Dendritic cell treated with granulocyte-macrophage colony-stimulating factor and Interleukin-4, amounts not matched to agents 40 ng/mL and 50 ng/mL, for 4 days (primary cell): ENCODE results near the gene TRIM24.
"Not testable (repeated sequence)": the region's sequence is repeated elsewhere in the genome, so short reads cannot be mapped to it uniquely, and the experiment has no call there.

Experiments used
- H3K27ac Mint-ChIP-seq: one replicate; pipeline ENCODE4 v1.8.0; 2022; ENCODE audit warnings: mild to moderate bottlenecking, mixed read lengths
- H3K27me3 Mint-ChIP-seq: one replicate; pipeline ENCODE4 v1.8.0; 2022; ENCODE audit warnings: mild to moderate bottlenecking, mixed read lengths
- H3K36me3 Mint-ChIP-seq: one replicate; pipeline ENCODE4 v1.8.0; 2022; ENCODE audit warnings: low read depth, mixed read lengths
- H3K4me1 Mint-ChIP-seq: one replicate; pipeline ENCODE4 v1.8.0; 2022; ENCODE audit warnings: low read depth, mixed read lengths
- H3K4me3 Mint-ChIP-seq: one replicate; pipeline ENCODE4 v1.8.0; 2022; ENCODE audit warnings: mild to moderate bottlenecking, moderate library complexity, mixed read lengths
- H3K9me3 Mint-ChIP-seq: one replicate; pipeline ENCODE4 v1.8.0; 2022; ENCODE audit warnings: mixed read lengths
- intact Hi-C: fragments of 100-400 bp; cut with micrococcal nuclease; formaldehyde crosslinking; loops from one replicate; pipeline ENCODE4 v1.15.0; 2022

Gene TRIM24

DNA sequence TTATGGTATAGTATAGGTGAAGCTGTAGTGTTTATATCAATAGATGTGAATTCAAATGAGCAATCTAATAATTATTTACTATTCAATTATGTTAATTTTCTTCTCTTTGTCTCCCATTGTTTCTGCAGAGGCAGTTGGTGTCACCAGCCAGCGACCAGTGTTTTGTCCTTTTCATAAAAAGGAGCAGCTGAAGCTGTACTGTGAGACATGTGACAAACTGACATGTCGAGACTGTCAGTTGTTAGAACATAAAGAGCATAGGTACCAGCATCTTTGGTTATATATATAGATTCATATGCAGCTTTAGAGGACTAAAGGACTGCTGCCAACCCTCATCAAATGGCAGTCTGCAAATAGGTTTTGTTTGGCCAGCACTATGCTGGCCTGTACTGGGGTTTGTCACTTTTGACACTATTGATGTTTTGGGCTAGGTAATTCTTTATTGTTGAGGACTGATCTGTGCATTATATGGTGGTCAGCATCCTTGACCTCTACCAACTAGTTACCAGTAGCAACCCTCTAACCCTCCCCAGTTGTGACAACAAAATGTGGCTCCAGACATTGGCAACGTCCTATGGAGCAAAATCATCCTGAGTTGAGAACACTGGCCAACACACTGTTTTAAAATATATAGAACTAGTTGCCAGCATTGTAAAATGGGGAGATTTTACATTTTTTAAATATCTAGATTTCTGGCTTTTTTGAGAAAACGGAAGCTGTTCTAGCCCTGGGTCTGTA lies 59.2 kb downstream of the TRIM24 start:
- peaks cover 77% of the 10 kb centered on the region for H3K36me3 Mint-ChIP-seq
- intact Hi-C loops, result no loop called here
- H3K9me3 Mint-ChIP-seq, result peaks cover 7% of the 10 kb centered on the region
- H3K4me1 Mint-ChIP-seq, result no peaks in the 10 kb centered on the region
- no peak overlapping the region for H3K4me3 Mint-ChIP-seq
- no peak overlapping the region for H3K27ac Mint-ChIP-seq
- no peaks in the 10 kb centered on the region for H3K27me3 Mint-ChIP-seq

DNA sequence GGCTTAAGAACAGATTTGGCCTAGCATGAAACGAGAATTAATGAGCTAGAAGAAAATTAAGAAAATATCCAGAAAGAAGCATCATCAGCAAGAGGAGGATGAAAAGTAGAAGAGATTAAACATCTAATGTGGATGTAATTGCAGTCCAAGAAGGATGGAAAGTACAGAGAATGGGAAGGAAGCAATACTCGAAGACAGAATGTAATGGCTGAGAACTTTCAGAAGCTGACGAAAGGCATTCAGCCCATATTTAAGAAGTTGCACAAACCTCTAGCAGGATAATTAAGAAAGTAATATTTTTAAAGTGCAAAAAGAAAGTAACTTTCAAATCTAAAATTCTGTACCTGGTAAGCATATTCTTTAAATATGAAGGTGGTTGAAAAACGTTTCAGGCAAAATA lies 60.7 kb downstream of the TRIM24 start:
- no peaks in the 10 kb centered on the region for H3K4me1 Mint-ChIP-seq
- peaks cover 78% of the 10 kb centered on the region for H3K36me3 Mint-ChIP-seq
- intact Hi-C loops, result no loop called here
- H3K9me3 Mint-ChIP-seq, result peaks cover 10% of the 10 kb centered on the region
- no peak overlapping the region for H3K27ac Mint-ChIP-seq
- H3K4me3 Mint-ChIP-seq, result no peak overlapping the region
- no peaks in the 10 kb centered on the region for H3K27me3 Mint-ChIP-seq

DNA sequence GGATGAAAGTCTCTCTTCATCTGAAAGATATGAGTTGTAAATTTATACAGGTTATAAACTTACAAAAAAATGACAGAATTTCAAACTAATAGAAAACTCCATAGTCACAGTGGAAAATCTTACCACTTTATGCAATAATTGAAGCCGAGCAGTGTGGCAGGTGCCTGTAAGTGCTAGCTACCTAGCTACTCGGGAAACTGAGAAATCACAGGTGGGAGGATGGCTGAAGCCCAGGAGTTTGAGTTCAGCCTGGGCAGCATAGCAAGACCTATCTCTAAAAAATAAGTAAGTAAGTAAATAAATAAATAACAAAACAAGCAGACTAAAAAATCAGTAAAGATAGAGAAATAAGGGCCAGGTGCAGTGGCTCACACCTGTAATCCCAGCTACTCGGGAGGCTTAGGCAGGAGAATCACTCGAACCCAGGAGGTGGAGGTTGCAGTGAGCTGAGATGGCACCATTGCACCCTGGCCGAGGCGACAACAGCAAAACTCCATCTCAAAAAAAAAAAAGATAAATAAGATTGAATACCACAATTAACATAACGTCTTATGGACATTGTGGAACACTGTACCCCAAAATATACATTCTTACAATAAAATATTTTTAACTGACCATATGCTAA lies 61.9 kb downstream of the TRIM24 start:
- Mint-ChIP-seq H3K27ac (no peak overlapping the region), H3K36me3 (peaks cover 78% of the 10 kb centered on the region), H3K27me3 (no peaks in the 10 kb centered on the region), H3K4me1 (no peaks in the 10 kb centered on the region), H3K9me3 (peaks cover 22% of the 10 kb centered on the region), H3K4me3 (no peak overlapping the region)
- intact Hi-C loops, result no loop called here

DNA sequence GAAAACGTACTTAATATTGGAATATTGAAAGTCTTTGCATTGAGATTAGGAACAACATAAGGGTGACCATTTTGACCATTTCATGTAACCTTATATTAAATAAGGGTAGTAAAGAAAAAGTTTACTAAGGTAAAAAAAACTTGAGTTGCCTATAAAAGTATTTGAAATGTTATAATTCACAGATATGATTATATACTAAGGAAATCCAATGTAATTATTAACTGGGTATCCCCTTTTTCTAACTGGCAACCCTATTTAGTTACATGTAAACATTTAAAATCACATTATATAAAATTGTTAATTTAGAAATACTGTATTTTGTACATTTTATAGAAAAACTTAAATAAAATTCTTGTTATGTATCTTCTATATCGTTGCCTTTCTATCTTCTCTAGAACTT lies 64.2 kb downstream of the TRIM24 start:
- no peaks in the 10 kb centered on the region for H3K4me1 Mint-ChIP-seq
- no peak overlapping the region for H3K4me3 Mint-ChIP-seq
- no peak overlapping the region for H3K27ac Mint-ChIP-seq
- H3K27me3 Mint-ChIP-seq, result no peaks in the 10 kb centered on the region
- H3K36me3 Mint-ChIP-seq, result peaks cover 82% of the 10 kb centered on the region
- H3K9me3 Mint-ChIP-seq, result peaks cover 34% of the 10 kb centered on the region
- intact Hi-C loops, result no loop called here

DNA sequence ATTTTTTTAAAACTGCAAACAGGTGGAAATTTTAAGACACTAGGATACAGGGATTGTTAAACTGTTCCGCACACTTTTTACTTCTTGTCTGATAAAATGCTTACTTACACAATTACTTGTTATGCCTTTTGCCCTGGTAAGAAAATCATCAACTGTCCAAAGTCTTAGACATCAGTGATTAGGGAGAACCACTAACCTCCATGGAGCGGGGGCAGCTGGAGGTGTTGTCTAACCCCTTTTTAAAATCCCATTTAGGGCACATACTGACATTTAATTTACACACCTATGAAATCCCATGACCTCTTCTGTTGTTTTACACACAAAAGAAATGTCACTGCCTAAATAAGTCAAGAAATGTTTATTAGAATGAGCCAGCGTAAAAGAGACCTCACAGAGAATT lies 65.7 kb downstream of the TRIM24 start:
- no peak overlapping the region for H3K4me3 Mint-ChIP-seq
- H3K27ac Mint-ChIP-seq, result no peak overlapping the region
- peaks cover 34% of the 10 kb centered on the region for H3K9me3 Mint-ChIP-seq
- H3K36me3 Mint-ChIP-seq, result peaks cover 75% of the 10 kb centered on the region
- H3K4me1 Mint-ChIP-seq, result no peaks in the 10 kb centered on the region
- no peaks in the 10 kb centered on the region for H3K27me3 Mint-ChIP-seq
- intact Hi-C loops, result no loop called here

DNA sequence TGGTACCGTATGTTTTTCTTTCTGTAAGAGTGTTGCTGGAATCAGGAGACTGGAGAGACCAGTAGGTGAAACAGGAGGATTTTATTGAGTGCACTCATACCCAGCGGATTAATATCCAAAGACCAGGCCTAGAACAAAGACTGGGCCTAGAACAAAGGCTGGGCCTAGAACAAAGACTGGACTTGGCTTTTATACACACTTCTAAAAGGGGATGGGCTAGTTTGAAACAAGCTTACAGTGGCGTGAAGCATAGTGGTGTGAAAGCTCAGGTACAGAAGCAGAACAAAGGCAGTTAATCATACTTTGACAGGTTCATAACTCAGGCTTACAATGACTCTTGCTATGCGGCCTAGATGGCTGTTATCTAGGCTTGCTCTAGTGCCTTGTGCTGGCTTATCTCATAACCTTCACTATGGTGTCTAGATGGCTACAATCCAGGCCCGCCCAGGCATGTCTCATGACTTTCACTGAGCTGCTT lies 67.7 kb downstream of the TRIM24 start:
- H3K27ac Mint-ChIP-seq, result no peak overlapping the region
- peaks cover 27% of the 10 kb centered on the region for H3K9me3 Mint-ChIP-seq
- intact Hi-C loops, result no loop called here
- no peaks in the 10 kb centered on the region for H3K27me3 Mint-ChIP-seq
- no peaks in the 10 kb centered on the region for H3K4me1 Mint-ChIP-seq
- H3K4me3 Mint-ChIP-seq, result no peak overlapping the region
- peaks cover 73% of the 10 kb centered on the region for H3K36me3 Mint-ChIP-seq

DNA sequence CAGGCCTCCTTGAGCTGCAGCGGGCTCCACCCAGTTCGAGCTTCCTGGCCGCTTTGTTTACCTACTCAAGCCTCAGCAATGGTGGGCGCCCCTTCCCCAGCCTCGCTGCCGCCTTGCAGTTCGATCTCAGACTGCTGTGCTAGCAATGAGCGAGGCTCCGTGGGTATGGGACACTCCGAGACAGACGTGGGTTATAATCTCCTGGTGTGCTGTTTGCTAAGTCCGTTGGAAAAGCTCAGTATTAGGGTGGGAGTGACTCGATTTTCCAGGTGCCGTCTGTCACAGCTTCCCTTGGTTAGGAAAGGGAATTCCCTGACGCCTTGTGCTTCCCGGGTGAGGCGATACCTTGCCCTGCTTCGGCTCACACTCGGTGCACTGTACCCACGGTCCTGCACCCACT lies 76.8 kb downstream of the TRIM24 start:
- H3K4me1 Mint-ChIP-seq, H3K27me3 Mint-ChIP-seq, intact Hi-C loops, H3K4me3 Mint-ChIP-seq, H3K27ac Mint-ChIP-seq: not testable (repeated sequence)
- Mint-ChIP-seq H3K36me3 (peaks cover 85% of the 10 kb centered on the region), H3K9me3 (peaks cover 33% of the 10 kb centered on the region)

DNA sequence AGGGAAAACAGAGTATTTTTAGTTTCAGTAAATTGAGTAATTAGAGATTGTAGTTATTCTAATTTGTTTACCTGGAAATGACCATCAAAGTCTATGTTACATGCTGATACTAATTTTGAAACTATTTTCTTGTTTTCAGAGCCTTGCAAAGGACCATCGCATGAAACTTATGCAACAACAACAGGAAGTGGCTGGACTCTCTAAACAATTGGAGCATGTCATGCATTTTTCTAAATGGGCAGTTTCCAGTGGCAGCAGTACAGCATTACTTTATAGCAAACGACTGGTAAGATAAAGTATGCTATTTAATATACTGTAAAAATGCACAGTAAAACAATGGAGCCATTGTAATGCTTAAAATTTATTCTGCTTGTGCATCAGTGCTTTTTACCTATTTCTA lies 78.5 kb downstream of the TRIM24 start:
- H3K27me3 Mint-ChIP-seq, result no peaks in the 10 kb centered on the region
- no peak overlapping the region for H3K27ac Mint-ChIP-seq
- H3K36me3 Mint-ChIP-seq, result peaks cover 78% of the 10 kb centered on the region
- H3K9me3 Mint-ChIP-seq, result peaks cover 33% of the 10 kb centered on the region
- no peak overlapping the region for H3K4me3 Mint-ChIP-seq
- intact Hi-C loops, result no loop called here
- H3K4me1 Mint-ChIP-seq, result no peaks in the 10 kb centered on the region

DNA sequence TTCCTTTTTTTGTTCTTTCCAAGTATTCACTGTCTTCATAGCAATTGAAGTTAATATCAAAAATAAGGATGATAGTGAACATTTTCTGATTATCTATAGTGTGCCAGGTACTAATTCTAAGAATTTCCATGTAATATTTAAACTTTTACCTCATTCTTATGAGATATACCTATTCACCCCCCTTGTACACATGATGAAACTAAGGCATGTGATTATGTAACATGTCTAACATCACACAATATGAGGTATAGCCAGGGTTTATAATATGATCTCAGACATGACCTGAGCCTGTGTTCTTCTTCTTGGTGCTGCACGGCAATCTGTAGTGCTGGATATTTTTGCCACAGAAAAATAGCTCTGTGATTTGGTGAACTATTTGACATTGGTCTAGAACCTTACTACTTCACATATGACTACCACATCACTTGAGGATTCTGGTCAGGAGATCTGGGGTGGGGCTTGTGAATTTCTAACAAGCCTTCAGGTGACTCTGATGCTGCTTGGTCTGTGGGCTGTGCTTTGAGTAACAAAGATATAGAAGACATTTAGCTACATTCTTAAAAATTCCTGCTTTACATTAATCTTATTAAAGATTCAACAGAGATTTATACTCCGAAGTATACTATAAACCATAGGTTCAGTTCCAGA lies 79.1 kb downstream of the TRIM24 start:
- no peak overlapping the region for H3K4me3 Mint-ChIP-seq
- peaks cover 78% of the 10 kb centered on the region for H3K36me3 Mint-ChIP-seq

DNA sequence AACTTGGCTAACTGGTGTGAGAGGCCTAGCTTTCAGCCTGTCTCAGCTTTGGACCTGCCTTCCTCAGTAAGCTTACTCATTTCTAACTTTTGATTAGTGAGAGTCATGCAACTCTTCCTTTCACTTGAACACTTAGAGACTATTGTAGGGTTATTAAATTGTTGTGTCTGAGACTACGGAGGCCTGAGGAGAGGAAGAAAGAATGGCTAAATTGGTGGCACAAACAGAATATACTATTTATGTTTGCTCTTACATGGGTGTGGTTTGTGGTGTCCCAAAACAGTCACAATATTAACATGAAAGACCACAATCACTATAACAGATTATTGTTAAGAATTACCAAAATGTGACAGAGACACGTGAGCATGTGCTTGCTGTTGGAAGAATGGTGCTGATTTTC lies 82.1 kb downstream of the TRIM24 start:
- no peaks in the 10 kb centered on the region for H3K4me1 Mint-ChIP-seq
- H3K4me3 Mint-ChIP-seq, result no peak overlapping the region
- H3K27me3 Mint-ChIP-seq, result no peaks in the 10 kb centered on the region
- no peak overlapping the region for H3K27ac Mint-ChIP-seq
- H3K36me3 Mint-ChIP-seq, result peaks cover 78% of the 10 kb centered on the region
- intact Hi-C loops, result no loop called here
- H3K9me3 Mint-ChIP-seq, result peaks cover 37% of the 10 kb centered on the region

More for the DNA sequence above, 79.1 kb downstream of the TRIM24 start:
- no peak overlapping the region for H3K27ac Mint-ChIP-seq
- no peaks in the 10 kb centered on the region for H3K4me1 Mint-ChIP-seq
- intact Hi-C loops, result no loop called here
- no peaks in the 10 kb centered on the region for H3K27me3 Mint-ChIP-seq
- H3K9me3 Mint-ChIP-seq, result peaks cover 36% of the 10 kb centered on the region

DNA sequence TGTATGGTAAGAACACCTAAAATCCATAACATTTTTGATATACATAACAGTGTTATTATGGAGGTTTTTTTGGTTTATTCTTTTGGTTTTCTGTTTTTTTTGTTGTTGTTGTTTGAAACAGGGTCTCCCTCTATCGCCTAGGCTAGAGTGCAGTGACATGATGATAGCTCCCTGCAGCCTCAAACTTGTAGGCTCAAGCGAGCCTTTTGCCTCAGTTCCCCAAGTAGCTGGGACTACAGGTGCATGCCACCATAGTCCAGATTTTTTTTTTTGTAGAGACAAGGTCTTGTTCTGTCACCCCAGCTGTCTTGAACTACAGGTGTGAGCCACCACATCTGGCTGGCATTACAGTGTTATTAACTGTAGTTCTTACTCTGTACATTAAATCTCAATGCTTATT lies 83.7 kb downstream of the TRIM24 start:
- no peaks in the 10 kb centered on the region for H3K4me1 Mint-ChIP-seq
- no peak overlapping the region for H3K4me3 Mint-ChIP-seq
- intact Hi-C loops, result no loop called here
- H3K9me3 Mint-ChIP-seq, result peaks cover 37% of the 10 kb centered on the region
- H3K27me3 Mint-ChIP-seq, result no peaks in the 10 kb centered on the region
- H3K27ac Mint-ChIP-seq, result no peak overlapping the region
- H3K36me3 Mint-ChIP-seq, result peaks cover 86% of the 10 kb centered on the region

DNA sequence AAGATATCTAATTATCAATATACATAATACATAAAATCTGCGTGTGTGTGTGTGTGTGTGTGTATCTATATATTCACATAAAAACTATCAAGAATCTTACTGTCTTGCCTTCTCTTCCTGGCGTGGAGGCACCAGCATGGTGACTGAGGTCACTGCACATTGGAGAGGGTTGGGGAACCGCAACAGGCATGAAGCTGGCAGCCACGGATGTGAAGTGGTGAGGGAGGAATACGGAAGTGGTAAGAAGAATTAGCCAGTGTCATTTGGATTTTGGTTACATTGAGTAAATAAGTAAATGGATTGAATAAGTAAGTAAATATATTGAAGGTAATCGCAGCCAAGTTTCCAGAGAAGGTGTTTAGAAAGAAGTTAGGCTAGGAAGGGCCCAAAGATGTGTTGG lies 85.1 kb downstream of the TRIM24 start:
- Mint-ChIP-seq H3K4me1 (peaks cover 8% of the 10 kb centered on the region), H3K4me3 (no peak overlapping the region), H3K27ac (no peak overlapping the region), H3K36me3 (peaks cover 88% of the 10 kb centered on the region), H3K9me3 (peaks cover 48% of the 10 kb centered on the region), H3K27me3 (no peaks in the 10 kb centered on the region)
- intact Hi-C loops, result no loop called here

DNA sequence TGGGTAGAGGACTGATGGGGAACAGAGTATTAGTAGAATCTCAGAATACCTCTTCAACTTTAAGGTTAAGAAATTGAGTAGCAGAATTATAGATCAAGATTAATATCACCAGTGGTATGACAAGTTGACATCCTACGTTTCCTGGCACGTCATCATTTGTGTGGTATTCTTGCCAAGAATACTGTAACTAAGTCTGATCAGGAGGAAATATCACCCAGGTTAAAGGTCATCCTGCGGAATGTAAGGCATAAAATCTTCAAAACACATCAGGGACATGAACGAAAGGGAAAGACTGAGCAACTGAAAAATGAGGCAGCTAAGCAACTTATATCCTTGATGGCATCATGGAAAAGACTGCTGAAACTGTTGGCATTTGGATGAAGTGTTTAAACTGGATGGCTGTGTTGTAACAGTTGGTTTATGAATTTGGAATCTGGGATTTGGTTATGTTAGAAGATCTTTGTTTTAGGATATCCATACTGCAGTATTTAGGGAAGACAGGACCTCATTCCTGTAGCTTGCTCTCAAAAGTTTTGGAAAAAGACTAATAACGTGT lies 86.1 kb downstream of the TRIM24 start:
- intact Hi-C loops, result no loop called here
- no peak overlapping the region for H3K27ac Mint-ChIP-seq
- H3K4me1 Mint-ChIP-seq, result peaks cover 8% of the 10 kb centered on the region
- H3K36me3 Mint-ChIP-seq, result peaks cover 88% of the 10 kb centered on the region
- H3K27me3 Mint-ChIP-seq, result no peaks in the 10 kb centered on the region
- no peak overlapping the region for H3K4me3 Mint-ChIP-seq
- H3K9me3 Mint-ChIP-seq, result peaks cover 45% of the 10 kb centered on the region

DNA sequence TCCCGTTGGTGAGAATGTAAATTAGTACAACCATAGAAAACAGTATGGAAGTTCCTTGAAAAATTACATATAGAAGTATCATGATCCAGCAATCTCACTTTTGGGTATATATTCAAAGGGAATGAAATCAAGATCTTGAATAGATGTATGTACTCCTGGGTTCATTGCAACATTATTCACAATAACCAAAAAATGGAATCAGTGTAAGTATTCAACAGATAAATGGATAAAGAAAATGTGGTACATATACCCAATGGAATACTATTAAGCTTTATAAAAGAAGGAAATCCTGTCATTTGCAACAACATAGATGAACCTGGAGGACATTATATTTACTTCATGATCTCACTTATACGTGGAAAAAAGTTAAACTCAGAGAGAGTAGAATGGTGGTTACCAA lies 86.8 kb downstream of the TRIM24 start:
- intact Hi-C loops, result no loop called here
- H3K9me3 Mint-ChIP-seq, result peaks cover 45% of the 10 kb centered on the region
- no peak overlapping the region for H3K4me3 Mint-ChIP-seq
- no peaks in the 10 kb centered on the region for H3K27me3 Mint-ChIP-seq
- H3K36me3 Mint-ChIP-seq, result peaks cover 85% of the 10 kb centered on the region
- peaks cover 8% of the 10 kb centered on the region for H3K4me1 Mint-ChIP-seq
- no peak overlapping the region for H3K27ac Mint-ChIP-seq
